Sigmoid colon (tissue), 7 donors: ENCODE data around the gene ANO9. TPM values are rescaled to one million over a fixed set of nuclear protein-coding genes. Genes with fewer than 3 reads are reported as not detected.
"Not testable (repeated sequence)": the region's sequence is repeated elsewhere in the genome, so short reads cannot be mapped to it uniquely, and the experiment has no call there.

Experiments used
- DNase-seq: peaks from one replicate; pipeline ENCODE4 v3.0.0-alpha.2; 2019
- H3K27ac ChIP-seq, 4 donors: fragments of 200-600 bp; sonication (generic); one replicate each; pipeline ENCODE4 v1.5.1; 2016 to 2019; ENCODE audit warnings: mild to moderate bottlenecking in 1 of 4
- H3K27me3 ChIP-seq, 3 donors: fragments of 200-600 bp; sonication (generic); one replicate each; pipeline ENCODE4 v1.5.1; 2019; ENCODE audit warnings: mild to moderate bottlenecking in 1 of 3
- H3K36me3 ChIP-seq, 4 donors: fragments of 200-600 bp; sonication (generic); one replicate each; pipeline ENCODE4 v1.5.1; 2016 to 2019
- H3K4me1 ChIP-seq, 4 donors: fragments of 200-600 bp; sonication (generic); one replicate each; pipeline ENCODE4 v1.5.1; 2017 to 2019
- H3K4me3 ChIP-seq, 4 donors: fragments of 200-600 bp; sonication (generic); one replicate each; pipeline ENCODE4 v1.5.1; 2017 to 2019; ENCODE audit warnings: mild to moderate bottlenecking in 2 of 4, moderate library complexity in 1 of 4
- H3K9me3 ChIP-seq, 4 donors: fragments of 200-600 bp in 3 of 4; sonication (generic) in 3 of 4; one replicate each; pipeline versions ENCODE4 v1.5.1 to v1.6.1; 2013 to 2019
- EP300 ChIP-seq, 4 donors: sonication (generic); formaldehyde crosslinking; IDR thresholded peaks; one replicate each; pipeline ENCODE4 v1.6.1; 2017; ENCODE audit warnings: antibody characterized with exemption in 4 of 4
- POLR2A ChIP-seq, 2 donors: fragments of 450-650 bp; IDR thresholded peaks; one replicate each; pipeline ENCODE4 v1.6.1; 2016; ENCODE audit warnings: antibody characterized with exemption in 2 of 2, mild to moderate bottlenecking in 2 of 2, moderate library complexity in 2 of 2
- POLR2AphosphoS5 ChIP-seq, 4 donors: sonication (generic); formaldehyde crosslinking; IDR thresholded peaks; one replicate each; pipeline ENCODE4 v1.6.1; 2017; ENCODE audit warnings: antibody characterized with exemption in 4 of 4
- WGBS, 2 donors: extraction: QIAGEN DNeasy Blood & Tissue Kit; methylation state at CpG; one replicate each; pipeline ENCODE4 v1.1.7; 2013; 5-methylcytosine and 5-hydroxymethylcytosine counted together
- intact Hi-C: fragments of 100-400 bp; cut with DNase I; formaldehyde crosslinking; loops from one replicate; pipeline ENCODE4 v1.15.1; 2023
- polyA plus RNA-seq, 3 donors: library from polyadenylated mRNA; stranded (reverse); fragments of 200-250 nt; gene quantifications; one replicate each; pipeline ENCODE4 v1.2.3, GENCODE V29; 2013
- total RNA-seq, 4 donors: library from RNA; depleted of rRNA; stranded (reverse); fragments of >200 nt; gene quantifications; one replicate each; pipeline ENCODE4 v1.1.0, GENCODE V29; 2016
- TF ChIP-seq, protein P1 (sequence below), 4 experiments: fragments of 450-650 bp in 3 of 4; fragments of 200-600 bp in 1 of 4; IDR thresholded peaks; one replicate each; pipeline ENCODE4 v1.5.1; 2016 to 2019; ENCODE audit warnings: antibody characterized with exemption in 4 of 4, mild to moderate bottlenecking in 3 of 4, moderate library complexity in 2 of 4
- donor health status: healthy with polysubstance abuse.
- donor health status: Bipolar disorder and iron deficiency.
- donor health status: healthy.

The ANO9 gene
- total and polyA plus RNA-seq, 7 donors: 0.14 to 123 (median 2.5) TPM

DNA sequence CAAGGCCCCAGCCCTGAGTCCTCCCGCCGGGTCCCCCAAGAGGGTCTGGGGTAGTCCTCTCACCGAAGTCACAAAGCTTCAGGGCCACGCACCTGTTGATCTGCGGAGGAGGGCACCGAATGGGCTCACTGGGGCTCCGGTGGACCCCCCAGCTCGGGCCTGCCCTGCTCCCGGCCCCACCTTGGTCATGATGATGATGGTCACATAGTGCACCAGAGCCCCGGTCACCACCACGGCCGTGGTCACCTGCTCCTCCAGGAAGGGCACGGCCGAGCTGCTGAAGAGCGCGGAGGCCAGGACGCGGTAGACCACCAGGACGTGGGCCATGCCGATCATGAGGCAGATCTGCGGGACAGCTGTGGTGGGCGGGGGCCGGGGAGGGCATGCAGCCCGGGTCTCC, 13.5 kb downstream of the ANO9 start:
- intact Hi-C loops: no loop called here

DNA sequence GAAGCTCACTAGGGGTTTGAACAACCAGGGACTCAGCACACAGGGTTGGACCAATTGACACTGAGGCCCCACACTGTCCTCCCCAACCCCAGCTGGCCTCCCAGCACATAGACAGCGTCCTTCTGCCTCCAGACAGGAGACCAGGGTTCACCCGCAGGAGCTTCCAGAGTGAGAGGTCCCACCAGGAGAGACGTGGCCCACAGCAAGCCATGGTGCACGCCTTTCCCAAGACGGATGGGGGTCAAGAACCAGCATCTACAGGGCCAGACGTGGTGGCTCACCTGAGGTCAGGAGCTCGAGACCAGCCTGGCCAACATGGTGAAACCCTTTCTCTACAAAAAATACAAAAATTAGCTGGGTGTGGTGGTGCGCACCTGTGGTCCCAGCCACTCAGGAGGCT, 15.0 kb downstream of the ANO9 start:
- WGBS, 2 donors: 94 to 95% methylated on average over 8 of the region's 8 CpGs
- intact Hi-C loops: no loop called here
- Histone ChIP-seq H3K4me3 (no peak overlapping the region), H3K27me3 (peaks cover 0 to 22% (median 13%) of the 10 kb centered on the region in 3 donors), H3K4me1 (no peaks in the 10 kb centered on the region), H3K9me3 (no peaks in the 10 kb centered on the region), H3K36me3 (no peaks in the 10 kb centered on the region), H3K27ac (no peak overlapping the region)
- no peak for DNase-seq
- TF ChIP-seq, protein P1, sequence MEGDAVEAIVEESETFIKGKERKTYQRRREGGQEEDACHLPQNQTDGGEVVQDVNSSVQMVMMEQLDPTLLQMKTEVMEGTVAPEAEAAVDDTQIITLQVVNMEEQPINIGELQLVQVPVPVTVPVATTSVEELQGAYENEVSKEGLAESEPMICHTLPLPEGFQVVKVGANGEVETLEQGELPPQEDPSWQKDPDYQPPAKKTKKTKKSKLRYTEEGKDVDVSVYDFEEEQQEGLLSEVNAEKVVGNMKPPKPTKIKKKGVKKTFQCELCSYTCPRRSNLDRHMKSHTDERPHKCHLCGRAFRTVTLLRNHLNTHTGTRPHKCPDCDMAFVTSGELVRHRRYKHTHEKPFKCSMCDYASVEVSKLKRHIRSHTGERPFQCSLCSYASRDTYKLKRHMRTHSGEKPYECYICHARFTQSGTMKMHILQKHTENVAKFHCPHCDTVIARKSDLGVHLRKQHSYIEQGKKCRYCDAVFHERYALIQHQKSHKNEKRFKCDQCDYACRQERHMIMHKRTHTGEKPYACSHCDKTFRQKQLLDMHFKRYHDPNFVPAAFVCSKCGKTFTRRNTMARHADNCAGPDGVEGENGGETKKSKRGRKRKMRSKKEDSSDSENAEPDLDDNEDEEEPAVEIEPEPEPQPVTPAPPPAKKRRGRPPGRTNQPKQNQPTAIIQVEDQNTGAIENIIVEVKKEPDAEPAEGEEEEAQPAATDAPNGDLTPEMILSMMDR (IDR thresholded peaks at IDR 0.05): no peak
- TF ChIP-seq POLR2A (IDR thresholded peaks at IDR 0.05) (no peak), EP300 (IDR thresholded peaks at IDR 0.05) (no peak), POLR2AphosphoS5 (IDR thresholded peaks at IDR 0.05) (no peak)

More for the DNA sequence above, 13.5 kb downstream of the ANO9 start:
- no peak overlapping the region for H3K27ac ChIP-seq
- H3K4me3 ChIP-seq: no peak overlapping the region
- 95% methylated on average over 24 of the region's 24 CpGs for WGBS, 2 donors
- DNase-seq: no peak
- TF ChIP-seq POLR2AphosphoS5 (IDR thresholded peaks at IDR 0.05): no peak
- TF ChIP-seq EP300 (IDR thresholded peaks at IDR 0.05): no peak
- no peak for TF ChIP-seq POLR2A (IDR thresholded peaks at IDR 0.05)
- TF ChIP-seq, protein P1 (IDR thresholded peaks at IDR 0.05): no peak
- H3K9me3 ChIP-seq: no peaks in the 10 kb centered on the region
- peaks cover 0 to 26% (median 22%) of the 10 kb centered on the region in 3 donors for H3K27me3 ChIP-seq
- no peaks in the 10 kb centered on the region for H3K36me3 ChIP-seq
- no peaks in the 10 kb centered on the region for H3K4me1 ChIP-seq

DNA sequence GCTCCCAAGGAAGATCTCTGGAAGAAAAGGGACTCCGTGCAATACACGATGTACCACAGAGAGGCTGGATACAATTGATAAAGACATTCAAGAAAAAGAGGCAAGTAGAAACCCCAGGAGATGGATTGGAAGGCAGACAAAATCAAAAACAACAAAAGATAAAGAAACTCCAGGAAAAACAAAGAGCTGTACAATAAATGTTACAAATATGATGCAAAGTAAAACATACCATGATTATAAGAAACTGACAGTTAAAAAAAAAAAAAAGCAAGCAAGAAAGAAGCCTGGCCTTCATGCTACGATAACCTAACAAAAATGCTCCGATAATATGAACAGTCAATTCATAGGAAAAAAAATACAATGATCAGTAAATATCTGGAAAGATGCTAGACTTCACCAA, 16.5 kb downstream of the ANO9 start:
- no peak for TF ChIP-seq POLR2A (IDR thresholded peaks at IDR 0.05)
- no peak for TF ChIP-seq EP300 (IDR thresholded peaks at IDR 0.05)
- no peak for TF ChIP-seq POLR2AphosphoS5 (IDR thresholded peaks at IDR 0.05)
- TF ChIP-seq, protein P1 (IDR thresholded peaks at IDR 0.05): no peak
- no peak overlapping the region for H3K4me3 ChIP-seq
- intact Hi-C loops: no loop called here
- H3K36me3 ChIP-seq: no peaks in the 10 kb centered on the region
- H3K27ac ChIP-seq: no peak overlapping the region
- no peaks in the 10 kb centered on the region for H3K9me3 ChIP-seq
- H3K4me1 ChIP-seq: no peaks in the 10 kb centered on the region
- no peak for DNase-seq
- 76 to 91% methylated on average over 4 of the region's 4 CpGs for WGBS, 2 donors
- peaks cover under 1 to 27% (median 16%) of the 10 kb centered on the region in 3 donors for H3K27me3 ChIP-seq

DNA sequence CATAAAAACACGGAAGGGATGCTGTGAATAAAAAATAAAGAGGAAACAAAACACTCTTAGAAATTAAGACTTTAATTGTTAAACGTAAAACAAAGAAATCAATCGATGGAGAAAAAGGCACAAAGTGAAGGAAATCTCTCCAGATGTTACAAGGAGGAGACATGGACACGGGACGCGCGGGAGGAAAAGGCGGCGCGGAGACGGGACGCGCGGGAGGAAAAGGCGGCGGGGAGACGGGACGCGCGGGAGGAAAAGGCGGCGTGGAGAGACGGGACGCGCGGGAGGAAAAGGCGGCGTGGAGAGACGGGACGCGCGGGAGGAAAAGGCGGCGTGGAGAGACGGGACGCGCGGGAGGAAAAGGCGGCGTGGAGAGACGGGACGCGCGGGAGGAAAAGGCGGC, 17.0 kb downstream of the ANO9 start:
- WGBS, 2 donors: 76 to 95% methylated on average over 31 to 36 of the region's 45 CpGs
- peaks cover 6 to 33% (median 22%) of the 10 kb centered on the region in 3 donors for H3K27me3 ChIP-seq
- H3K36me3 ChIP-seq, H3K9me3 ChIP-seq, H3K4me3 ChIP-seq, H3K27ac ChIP-seq, H3K4me1 ChIP-seq, intact Hi-C loops, DNase-seq: not testable (repeated sequence)

DNA sequence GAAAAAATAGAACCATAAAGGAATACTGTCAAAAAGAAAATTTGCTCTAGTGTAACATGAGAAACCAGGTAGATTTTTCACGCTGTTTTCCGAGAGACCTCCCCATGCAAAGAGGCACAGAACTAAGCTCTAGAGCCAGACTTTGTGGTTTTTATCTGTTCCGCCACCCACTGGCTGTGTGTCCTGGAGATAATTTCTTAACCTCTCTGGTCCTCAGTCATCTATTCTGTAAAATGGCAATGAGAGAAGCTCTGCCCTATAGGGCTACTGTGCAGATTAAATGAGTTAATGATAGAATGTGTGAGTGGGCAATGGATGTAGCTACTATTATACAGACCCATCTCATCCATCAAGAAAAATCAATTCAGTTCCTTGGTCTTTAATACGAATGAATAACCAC, 17.6 kb downstream of the ANO9 start:
- H3K9me3 ChIP-seq: no peaks in the 10 kb centered on the region
- no peaks in the 10 kb centered on the region for H3K36me3 ChIP-seq
- WGBS, 2 donors: 93 to 94% methylated on average over 4 of the region's 4 CpGs
- peaks cover 8 to 38% (median 27%) of the 10 kb centered on the region in 3 donors for H3K27me3 ChIP-seq
- DNase-seq: no peak
- no peak overlapping the region for H3K4me3 ChIP-seq
- intact Hi-C loops: no loop called here
- TF ChIP-seq EP300 (IDR thresholded peaks at IDR 0.05) (no peak), POLR2A (IDR thresholded peaks at IDR 0.05) (no peak), POLR2AphosphoS5 (IDR thresholded peaks at IDR 0.05) (no peak)
- TF ChIP-seq, protein P1 (IDR thresholded peaks at IDR 0.05): no peak
- H3K27ac ChIP-seq: no peak overlapping the region
- H3K4me1 ChIP-seq: no peaks in the 10 kb centered on the region
